LoVo (cell line): ENCODE data around the gene EMC8.

ENCODE experiments used
- DNase-seq: peaks from one replicate; pipeline ENCODE4 v3.0.0-alpha.2; 2016; ENCODE audit warnings: low spot score

Gene EMC8

GRCh38 chr16:85730186-85730465, 69.2 kb downstream of the EMC8 start:
- no peak for DNase-seq

DNA sequence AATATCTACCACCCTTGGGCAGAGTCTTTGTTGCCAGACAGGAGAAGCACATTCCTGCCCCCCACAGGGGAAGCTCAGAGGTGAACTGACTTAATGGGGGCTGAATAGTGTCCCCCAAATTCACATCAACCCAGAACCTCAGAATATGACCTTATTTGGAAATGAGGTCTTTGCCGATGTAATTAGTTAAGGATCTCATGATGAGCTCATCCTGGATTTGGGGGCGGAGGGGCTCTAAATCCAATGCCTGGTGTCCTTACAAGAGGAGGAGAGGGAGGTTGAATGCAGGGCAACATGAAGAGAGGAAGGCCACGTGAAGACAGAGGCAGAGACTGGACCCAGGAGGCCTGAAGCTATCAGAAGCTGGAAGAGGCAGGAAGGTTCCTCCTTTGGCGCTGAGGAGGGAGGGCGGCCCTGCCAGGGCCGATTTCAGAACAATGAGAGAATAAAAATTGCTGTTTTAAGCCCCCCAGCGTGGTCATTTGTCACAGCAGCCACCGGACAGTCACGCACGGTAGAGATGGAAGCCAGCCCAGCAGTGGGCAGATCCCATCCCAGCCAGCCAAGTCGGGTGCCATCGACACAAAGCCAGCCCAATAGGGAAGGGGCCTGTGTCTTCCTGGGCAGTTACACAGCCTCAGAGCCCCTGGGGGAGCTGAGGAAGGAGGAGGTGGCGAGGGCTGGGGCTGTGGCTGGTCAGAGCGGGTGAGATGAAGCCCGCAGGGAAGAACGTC, 69.7 kb downstream of the EMC8 start:
- DNase-seq: no peak

- no peak for DNase-seq
Observed at GRCh38 chr16:85728879-85729278, 70.5 kb downstream of the EMC8 start.
